ENCODE results near the gene HRH1. TPM values are rescaled to one million over a fixed set of nuclear protein-coding genes. Genes with fewer than 3 reads are reported as not detected.

HRH1 gene
- total RNA-seq, 4 donors from 2014 or later = 2.0 to 9.7 (median 8.0) TPM

GRCh38 chr3:11187681-11188080, 33.4 kb downstream of the HRH1 start:
- no peak overlapping the region for H3K27ac ChIP-seq
- intact Hi-C loops (cut with DNase I; ENCODE audit: low total_unique reads) (no loop called here), in situ Hi-C loops (cut with MboI; ENCODE audit: low pct_ligation_motif_present in 1 of 4, low pct_unique_long_range_greater_than_20kb in 1 of 4, low sequenced_read_pairs in 3 of 4) (no loop called here)
- H3K4me1 ChIP-seq = peaks cover 7 to 15% (median 11%) of the 10 kb centered on the region in 4 donors
- TF ChIP-seq CTCF (IDR thresholded peaks at IDR 0.05) (no peak), EP300 (IDR thresholded peaks at IDR 0.05; ENCODE audit: low read depth) (no peak), POLR2AphosphoS5 (IDR thresholded peaks at IDR 0.05) (no peak), POLR2A (IDR thresholded peaks at IDR 0.05) (no peak)
- H3K27me3 ChIP-seq = no peaks in the 10 kb centered on the region
- DNase-seq = no peak
- no peak overlapping the region for H3K4me3 ChIP-seq
- no peaks in the 10 kb centered on the region for H3K36me3 ChIP-seq
- no peaks in the 10 kb centered on the region for H3K9me3 ChIP-seq
- WGBS, 2 donors (ENCODE audit: low coverage in 1 of 2) = 58 to 65% methylated on average over 3 of the region's 3 CpGs

GRCh38 chr3:11188231-11188630, 33.9 kb downstream of the HRH1 start:
- in situ Hi-C loops (cut with MboI; ENCODE audit: low pct_ligation_motif_present in 1 of 4, low pct_unique_long_range_greater_than_20kb in 1 of 4, low sequenced_read_pairs in 3 of 4) = no loop called here
- 67 to 84% methylated on average over 1 to 6 of the region's 6 CpGs for WGBS, 2 donors (ENCODE audit: low coverage in 1 of 2)
- intact Hi-C loops (cut with DNase I; ENCODE audit: low total_unique reads) = no loop called here

GRCh38 chr3:11195201-11195600, 40.9 kb downstream of the HRH1 start:
- no peak for DNase-seq
- in situ Hi-C loops (cut with MboI; ENCODE audit: low pct_ligation_motif_present in 1 of 4, low pct_unique_long_range_greater_than_20kb in 1 of 4, low sequenced_read_pairs in 3 of 4) (no loop called here), intact Hi-C loops (cut with DNase I; ENCODE audit: low total_unique reads) (no loop called here)
- no peaks in the 10 kb centered on the region for H3K36me3 ChIP-seq
- peaks cover 0 to 14% (median 5%) of the 10 kb centered on the region in 4 donors for H3K4me1 ChIP-seq
- H3K27ac ChIP-seq = peak overlapping the region in 3 of 4 donors; percentile 16 to 50 (median 28)
- no peaks in the 10 kb centered on the region for H3K27me3 ChIP-seq
- 44% methylated on average over 5 of the region's 5 CpGs; no CpG with 5 or more reads in 1 of the 2 donors for WGBS, 2 donors (ENCODE audit: low coverage in 1 of 2)
- no peak overlapping the region for H3K4me3 ChIP-seq
- H3K9me3 ChIP-seq = no peaks in the 10 kb centered on the region
- no peak for TF ChIP-seq EP300 (IDR thresholded peaks at IDR 0.05; ENCODE audit: low read depth)

More at GRCh38 chr3:11188231-11188630, 33.9 kb downstream of the HRH1 start:
- no peak for DNase-seq
- H3K27me3 ChIP-seq = no peaks in the 10 kb centered on the region
- TF ChIP-seq POLR2A (IDR thresholded peaks at IDR 0.05) (no peak), POLR2AphosphoS5 (IDR thresholded peaks at IDR 0.05) (no peak), CTCF (IDR thresholded peaks at IDR 0.05) (no peak), EP300 (IDR thresholded peaks at IDR 0.05; ENCODE audit: low read depth) (no peak)
- H3K36me3 ChIP-seq = no peaks in the 10 kb centered on the region
- peaks cover 7 to 15% (median 11%) of the 10 kb centered on the region in 4 donors for H3K4me1 ChIP-seq
- no peak overlapping the region for H3K27ac ChIP-seq
- no peaks in the 10 kb centered on the region for H3K9me3 ChIP-seq
- H3K4me3 ChIP-seq = no peak overlapping the region

GRCh38 chr3:11195721-11196332, 41.5 kb downstream of the HRH1 start:
- Histone ChIP-seq H3K36me3 (no peaks in the 10 kb centered on the region), H3K4me3 (no peak overlapping the region), H3K27me3 (no peaks in the 10 kb centered on the region), H3K9me3 (no peaks in the 10 kb centered on the region), H3K4me1 (peaks cover 0 to 14% (median 6%) of the 10 kb centered on the region in 4 donors), H3K27ac (peak overlapping the region; percentile 16 to 50 (median 26))
- intact Hi-C loops (cut with DNase I; ENCODE audit: low total_unique reads) = no loop called here
- in situ Hi-C loops (cut with MboI; ENCODE audit: low pct_ligation_motif_present in 1 of 4, low pct_unique_long_range_greater_than_20kb in 1 of 4, low sequenced_read_pairs in 3 of 4) = no loop called here
- WGBS, 2 donors (ENCODE audit: low coverage in 1 of 2) = 48 to 58% methylated on average over 3 to 9 of the region's 10 CpGs
- no peak for TF ChIP-seq CTCF (IDR thresholded peaks at IDR 0.05)
- no peak for TF ChIP-seq EP300 (IDR thresholded peaks at IDR 0.05; ENCODE audit: low read depth)
- no peak for TF ChIP-seq POLR2A (IDR thresholded peaks at IDR 0.05)
- DNase-seq = no peak

GRCh38 chr3:11197484-11197883, 43.2 kb downstream of the HRH1 start:
- peak overlapping the region in 1 of 4 donors; percentile 22 for H3K27ac ChIP-seq
- 36 to 39% methylated on average over 1 of the region's 1 CpG for WGBS, 2 donors (ENCODE audit: low coverage in 1 of 2)
- peaks cover 0 to 26% (median 13%) of the 10 kb centered on the region in 4 donors for H3K4me1 ChIP-seq

More at GRCh38 chr3:11197484-11197883, 43.2 kb downstream of the HRH1 start:
- in situ Hi-C loops (cut with MboI; ENCODE audit: low pct_ligation_motif_present in 1 of 4, low pct_unique_long_range_greater_than_20kb in 1 of 4, low sequenced_read_pairs in 3 of 4) = no loop called here
- intact Hi-C loops (cut with DNase I; ENCODE audit: low total_unique reads) = no loop called here
- DNase-seq = no peak
- TF ChIP-seq POLR2A (IDR thresholded peaks at IDR 0.05) = no peak
- no peak for TF ChIP-seq POLR2AphosphoS5 (IDR thresholded peaks at IDR 0.05)
- no peak for TF ChIP-seq CTCF (IDR thresholded peaks at IDR 0.05)
- no peak for TF ChIP-seq EP300 (IDR thresholded peaks at IDR 0.05; ENCODE audit: low read depth)
- no peaks in the 10 kb centered on the region for H3K36me3 ChIP-seq
- no peak overlapping the region for H3K4me3 ChIP-seq
- H3K9me3 ChIP-seq = no peaks in the 10 kb centered on the region
- H3K27me3 ChIP-seq = no peaks in the 10 kb centered on the region
